Large intestine (tissue), 3 donors: ENCODE results near the gene MATN4. TPM values are rescaled to one million over a fixed set of nuclear protein-coding genes. Genes with fewer than 3 reads are reported as not detected.

ENCODE experiments used
- DNase-seq, 2 donors: peaks; one replicate each; pipeline versions ENCODE4 v3.0.0 to v3.0.0-alpha.2; 2013
- H3K27ac ChIP-seq: one replicate; pipeline ENCODE4 v1.5.1; 2013; ENCODE audit warnings: low read length
- H3K27me3 ChIP-seq: 2 replicates; pipeline ENCODE4 v1.6.1; 2013; ENCODE audit warnings: low read length; ENCODE audit not compliant: control insufficient read depth, insufficient read depth
- H3K36me3 ChIP-seq: 2 replicates; pipeline ENCODE4 v1.6.1; 2013; ENCODE audit warnings: low read length; ENCODE audit not compliant: control insufficient read depth, insufficient read depth
- H3K4me1 ChIP-seq: one replicate; pipeline ENCODE4 v1.6.1; 2013; ENCODE audit warnings: low read length; ENCODE audit not compliant: control insufficient read depth, insufficient read depth
- H3K4me3 ChIP-seq: one replicate; pipeline ENCODE4 v1.5.1; 2013; ENCODE audit warnings: low read length
- H3K9me3 ChIP-seq: one replicate; pipeline ENCODE4 v1.6.1; 2013; ENCODE audit warnings: mild to moderate bottlenecking, low read depth, low read length, moderate library complexity; ENCODE audit not compliant: control insufficient read depth
- WGBS: methylation state at CpG from one replicate; pipeline ENCODE4 v1.1.5; 2013; ENCODE audit warnings: low lambda C conversion rate; ENCODE audit not compliant: insufficient coverage; 5-methylcytosine and 5-hydroxymethylcytosine counted together
- polyA plus RNA-seq: library from polyadenylated mRNA; unstranded; fragments of 120-200 nt; gene quantifications from one replicate; pipeline ENCODE4 v1.2.1, GENCODE V29; 2013

MATN4 gene
- polyA plus RNA-seq, 1 donor = not detected

DNA sequence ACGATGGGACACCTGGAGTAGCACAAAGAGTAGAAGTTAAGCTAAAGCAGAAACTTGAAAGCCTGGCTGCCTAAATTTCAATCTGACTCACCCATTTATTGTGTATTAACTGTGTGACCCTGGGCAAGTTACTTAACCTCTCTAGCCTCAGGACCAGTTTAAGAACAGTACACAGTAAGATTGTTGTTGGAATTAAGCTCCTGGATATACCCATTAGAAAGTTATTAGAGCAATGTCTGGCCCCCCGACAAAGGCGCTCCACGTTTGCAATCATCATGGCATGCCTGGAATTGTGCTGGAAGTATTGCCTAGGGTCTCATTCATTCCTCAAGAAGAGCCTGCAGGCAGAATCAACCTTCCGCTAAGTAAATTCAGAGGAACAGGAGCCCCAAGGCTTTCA, 38.8 kb upstream of the MATN4 start:
- H3K9me3 ChIP-seq = no peaks in the 10 kb centered on the region
- DNase-seq = no peak
- no CpG with 5 or more reads among the region's 5 CpGs for WGBS
- peak overlapping the region; percentile 60 for H3K4me3 ChIP-seq
- no peaks in the 10 kb centered on the region for H3K36me3 ChIP-seq
- H3K27me3 ChIP-seq = no peaks in the 10 kb centered on the region
- peaks cover 36% of the 10 kb centered on the region for H3K4me1 ChIP-seq
- H3K27ac ChIP-seq = peak overlapping the region; percentile 96

DNA sequence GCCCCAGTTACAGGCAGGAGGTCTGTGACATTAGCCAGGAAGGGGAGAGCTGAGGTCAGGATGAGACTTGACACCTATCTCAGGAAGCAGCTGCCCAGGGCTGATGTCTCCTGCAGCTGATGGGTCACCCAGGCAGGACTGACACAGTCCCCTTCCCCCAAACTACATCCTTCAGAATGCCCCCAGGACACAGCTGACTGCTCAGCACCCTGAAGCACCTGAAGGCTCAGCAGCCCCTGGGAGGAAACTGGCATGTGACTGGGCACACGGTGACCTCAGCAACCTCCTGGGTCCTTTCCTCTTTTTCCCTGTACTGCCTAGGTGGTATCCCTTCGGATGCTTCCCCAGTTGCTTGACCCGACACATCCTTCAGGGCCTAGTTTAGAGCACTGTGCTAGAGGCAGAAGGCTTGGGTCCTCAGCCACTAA, 38.2 kb upstream of the MATN4 start:
- H3K27me3 ChIP-seq = no peaks in the 10 kb centered on the region
- peaks cover 42% of the 10 kb centered on the region for H3K4me1 ChIP-seq
- no peaks in the 10 kb centered on the region for H3K9me3 ChIP-seq
- no peak for DNase-seq
- peak overlapping the region; percentile 96 for H3K27ac ChIP-seq
- peak overlapping the region; percentile 60 for H3K4me3 ChIP-seq
- WGBS = no CpG with 5 or more reads among the region's 3 CpGs
- H3K36me3 ChIP-seq = no peaks in the 10 kb centered on the region

- H3K36me3 ChIP-seq = peaks cover 4% of the 10 kb centered on the region
- peak overlapping the region; percentile 96 for H3K27ac ChIP-seq
- DNase-seq = peak in 1 of 2 donors; percentile 55
- peak overlapping the region; percentile 60 for H3K4me3 ChIP-seq
- H3K27me3 ChIP-seq = no peaks in the 10 kb centered on the region
- no peaks in the 10 kb centered on the region for H3K9me3 ChIP-seq
- H3K4me1 ChIP-seq = peaks cover 51% of the 10 kb centered on the region
- WGBS = no CpG with 5 or more reads among the region's 9 CpGs
Measured at GRCh38 chr20:45345104-45345936, 37.2 kb upstream of the MATN4 start.

GRCh38 chr20:45344168-45344860, 36.2 kb upstream of the MATN4 start:
- Histone ChIP-seq H3K27me3 (no peaks in the 10 kb centered on the region), H3K27ac (peak overlapping the region; percentile 96), H3K9me3 (no peaks in the 10 kb centered on the region), H3K36me3 (peaks cover 9% of the 10 kb centered on the region), H3K4me3 (peak overlapping the region; percentile 32), H3K4me1 (peaks cover 61% of the 10 kb centered on the region)
- peak; percentile 61 to 83 for DNase-seq
- no CpG with 5 or more reads among the region's 9 CpGs for WGBS

- Histone ChIP-seq H3K9me3 (no peaks in the 10 kb centered on the region), H3K4me3 (peak overlapping the region; percentile 32), H3K4me1 (peaks cover 68% of the 10 kb centered on the region), H3K27ac (peak overlapping the region; percentile 96), H3K36me3 (peaks cover 9% of the 10 kb centered on the region), H3K27me3 (no peaks in the 10 kb centered on the region)
- DNase-seq = peak; percentile 91 to 96
- WGBS = no CpG with 5 or more reads among the region's 6 CpGs
Measured at GRCh38 chr20:45343532-45344167, 35.6 kb upstream of the MATN4 start.

DNA sequence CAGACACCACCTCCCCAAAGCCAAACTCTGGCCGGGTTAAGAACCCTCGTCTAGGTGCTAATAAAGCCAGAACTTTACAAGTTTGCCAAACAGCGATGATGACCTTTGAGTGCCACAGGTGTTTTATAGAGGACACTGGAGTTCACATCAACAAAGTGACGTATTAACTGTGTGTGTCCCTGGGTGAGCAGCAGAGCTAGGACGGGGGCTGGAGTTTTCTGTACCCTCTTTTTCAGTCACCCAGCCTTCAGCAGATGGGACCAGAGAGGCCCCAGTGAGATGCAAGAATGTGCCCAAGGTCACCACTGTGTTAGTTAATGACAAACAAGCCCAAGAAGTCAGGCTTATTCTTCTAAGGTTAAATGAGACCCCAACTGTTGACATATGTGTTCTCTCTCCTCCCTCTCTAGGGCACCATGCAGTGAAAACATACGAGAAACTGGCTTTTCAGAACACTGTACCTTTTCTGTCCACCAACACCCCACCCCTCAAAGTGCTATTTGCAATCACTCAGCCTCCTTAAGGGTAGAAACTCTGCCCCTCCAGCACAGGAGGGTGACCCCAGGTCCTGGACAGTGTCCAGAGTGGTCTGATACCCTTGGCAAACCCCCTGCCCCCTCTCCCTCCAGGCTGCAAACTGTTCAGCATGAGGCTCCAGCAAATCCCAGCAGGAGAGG, 34.9 kb upstream of the MATN4 start:
- peak overlapping the region; percentile 19 for H3K4me3 ChIP-seq
- peaks cover 9% of the 10 kb centered on the region for H3K36me3 ChIP-seq
- H3K27ac ChIP-seq = peak overlapping the region; percentile 96
- H3K9me3 ChIP-seq = no peaks in the 10 kb centered on the region
- no peaks in the 10 kb centered on the region for H3K27me3 ChIP-seq
- WGBS = no CpG with 5 or more reads among the region's 6 CpGs
- H3K4me1 ChIP-seq = peaks cover 75% of the 10 kb centered on the region
- peak in 1 of 2 donors; percentile 65 for DNase-seq

GRCh38 chr20:45341939-45342854, 34.1 kb upstream of the MATN4 start:
- Histone ChIP-seq H3K27ac (peak overlapping the region; percentile 96), H3K4me1 (peaks cover 83% of the 10 kb centered on the region), H3K9me3 (no peaks in the 10 kb centered on the region), H3K4me3 (peak overlapping the region; percentile 19), H3K36me3 (peaks cover 9% of the 10 kb centered on the region), H3K27me3 (no peaks in the 10 kb centered on the region)
- peak; percentile 74 to 85 for DNase-seq
- no CpG with 5 or more reads among the region's 16 CpGs for WGBS

GRCh38 chr20:45341579-45341938, 33.5 kb upstream of the MATN4 start:
- Histone ChIP-seq H3K9me3 (no peaks in the 10 kb centered on the region), H3K27ac (peak overlapping the region; percentile 96), H3K4me3 (peak overlapping the region; percentile 19), H3K27me3 (no peaks in the 10 kb centered on the region), H3K36me3 (peaks cover 9% of the 10 kb centered on the region), H3K4me1 (peaks cover 89% of the 10 kb centered on the region)
- DNase-seq = no peak
- no CpG with 5 or more reads among the region's 3 CpGs for WGBS

- Histone ChIP-seq H3K27ac (peak overlapping the region; percentile 96), H3K4me3 (no peak overlapping the region), H3K27me3 (no peaks in the 10 kb centered on the region), H3K4me1 (peaks cover 94% of the 10 kb centered on the region), H3K9me3 (no peaks in the 10 kb centered on the region), H3K36me3 (peaks cover 9% of the 10 kb centered on the region)
- DNase-seq = no peak
- no CpG with 5 or more reads among the region's 1 CpG for WGBS
Measured at GRCh38 chr20:45340951-45341350, 32.9 kb upstream of the MATN4 start.
